Right lung (tissue), 5 donors: ENCODE measurements around the gene FAM210B. TPM values are rescaled to one million over a fixed set of nuclear protein-coding genes. Genes with fewer than 3 reads are reported as not detected.

Experiments
- polyA plus RNA-seq, 5 donors: library from polyadenylated mRNA; unstranded; fragments of 120-200 nt; gene quantifications; one replicate each; pipeline versions ENCODE4 v1.2.1 to v1.2.3, GENCODE V29; 2013; ENCODE audit warnings: inconsistent platforms in 1 of 5, low replicate concordance in 1 of 5; ENCODE audit not compliant: insufficient read length in 5 of 5, insufficient read depth in 1 of 5

Gene FAM210B
- polyA plus RNA-seq, 5 donors, result 55.9 to 76.5 (median 64.7) TPM

Other genes with a start within 250 kb of the FAM210B start
- gene MC3R, start 110.2 kb upstream of the FAM210B start, polyA plus RNA-seq, result not detected
- 10 to 100 TPM; 12.0 to 32.5 (median 18.7) TPM for gene AURKA, start 33.2 kb downstream of the FAM210B start, polyA plus RNA-seq
- 10 to 100 TPM; 40.0 to 51.8 (median 41.3) TPM for gene CSTF1, start 33.7 kb downstream of the FAM210B start, polyA plus RNA-seq
- 10 to 100 TPM; 20.4 to 25.3 (median 23.9) TPM for gene CASS4, start 53.3 kb downstream of the FAM210B start, polyA plus RNA-seq
- 100 to 1,000 TPM; 119 to 140 (median 131) TPM for gene RTF2, start 109.7 kb downstream of the FAM210B start, polyA plus RNA-seq
- under 1 TPM in 4 of 5 donors, not detected in 1; 0.48 to 0.67 (median 0.55) TPM for gene FAM209A, start 165.8 kb downstream of the FAM210B start, polyA plus RNA-seq
- gene FAM209B, start 174.3 kb downstream of the FAM210B start, polyA plus RNA-seq, result under 1 TPM in 4 of 5 donors, not detected in 1; 0.32 to 0.44 (median 0.39) TPM